PC-3 (cell line): ENCODE data around the gene MYH6.

Experiments used
- EZH2 ChIP-seq: fragments of 300-600 bp; sonication (generic); IDR thresholded peaks from one replicate; pipeline ENCODE4 v1.6.1; 2017; ENCODE audit warnings: antibody characterized with exemption, mild to moderate bottlenecking, low read length; ENCODE audit not compliant: unreplicated experiment
- TF ChIP-seq, protein P1 (sequence below): fragments of 300-600 bp; sonication (generic); conservative IDR thresholded peaks from 2 replicates; pipeline ENCODE4 v1.5.1; 2017; ENCODE audit warnings: antibody characterized with exemption, low read depth, mild to moderate bottlenecking, low read length

DNA sequence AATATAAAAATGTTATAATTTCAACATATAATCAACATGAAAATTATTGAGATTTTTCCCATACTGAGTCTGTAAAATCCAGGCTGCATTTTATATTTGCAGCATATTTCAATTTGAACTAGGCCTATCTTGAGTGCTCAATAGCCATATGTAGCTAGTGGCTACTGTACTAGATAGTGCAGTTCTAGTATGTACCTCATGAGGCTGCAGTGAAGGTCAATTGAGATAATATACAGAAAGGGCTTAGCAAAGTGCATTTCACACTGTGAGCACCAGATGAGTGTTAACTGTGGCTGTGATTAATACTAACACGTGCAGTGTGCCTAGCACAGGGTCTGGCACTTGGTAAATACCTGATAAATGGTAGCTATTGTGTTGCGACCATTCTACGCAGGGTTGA lies 50.0 kb downstream of the MYH6 start:
- TF ChIP-seq, protein P1, sequence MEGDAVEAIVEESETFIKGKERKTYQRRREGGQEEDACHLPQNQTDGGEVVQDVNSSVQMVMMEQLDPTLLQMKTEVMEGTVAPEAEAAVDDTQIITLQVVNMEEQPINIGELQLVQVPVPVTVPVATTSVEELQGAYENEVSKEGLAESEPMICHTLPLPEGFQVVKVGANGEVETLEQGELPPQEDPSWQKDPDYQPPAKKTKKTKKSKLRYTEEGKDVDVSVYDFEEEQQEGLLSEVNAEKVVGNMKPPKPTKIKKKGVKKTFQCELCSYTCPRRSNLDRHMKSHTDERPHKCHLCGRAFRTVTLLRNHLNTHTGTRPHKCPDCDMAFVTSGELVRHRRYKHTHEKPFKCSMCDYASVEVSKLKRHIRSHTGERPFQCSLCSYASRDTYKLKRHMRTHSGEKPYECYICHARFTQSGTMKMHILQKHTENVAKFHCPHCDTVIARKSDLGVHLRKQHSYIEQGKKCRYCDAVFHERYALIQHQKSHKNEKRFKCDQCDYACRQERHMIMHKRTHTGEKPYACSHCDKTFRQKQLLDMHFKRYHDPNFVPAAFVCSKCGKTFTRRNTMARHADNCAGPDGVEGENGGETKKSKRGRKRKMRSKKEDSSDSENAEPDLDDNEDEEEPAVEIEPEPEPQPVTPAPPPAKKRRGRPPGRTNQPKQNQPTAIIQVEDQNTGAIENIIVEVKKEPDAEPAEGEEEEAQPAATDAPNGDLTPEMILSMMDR: no peak
- TF ChIP-seq EZH2: no peak
